OCI-LY7 (cell line): ENCODE measurements around the gene RAC2. TPM values are rescaled to one million over a fixed set of nuclear protein-coding genes. Genes with fewer than 3 reads are reported as not detected.

Source experiments
- BruUV-seq: library from RNA; stranded (reverse); fragments of 400-500 nt; replicated peaks from 2 replicates; lab custom pipeline; 2021; lab: Mats Ljungman, UMichigan
- CTCF ChIA-PET: fragments of 300-600 bp; sonication (Branson Sonifier 250); formaldehyde crosslinking; loops from one replicate; lab custom pipeline; 2022; ENCODE audit warnings: antibody characterized with exemption; ENCODE audit not compliant: unreplicated experiment; lab: Charles Lee
- POLR2A ChIA-PET: fragments of 300-600 bp; sonication (Branson Sonifier 250); formaldehyde crosslinking; loops from one replicate; lab custom pipeline; 2022; ENCODE audit warnings: antibody characterized with exemption; lab: Charles Lee
- DNase-seq: peaks from one replicate; pipeline ENCODE4 v3.0.0-alpha.2; 2015; ENCODE audit warnings: low spot score
- H2AFZ ChIP-seq: fragments of 200-600 bp; sonication (generic), shearing (Covaris generic); 2 replicates; pipeline ENCODE4 v1.6.1; 2014; ENCODE audit warnings: mild to moderate bottlenecking, antibody characterized with exemption, low read length, moderate library complexity
- H3K27ac ChIP-seq: fragments of 200-600 bp; sonication (generic); 2 replicates; pipeline ENCODE4 v1.5.1; 2014; ENCODE audit warnings: mixed run types, low read depth, mild to moderate bottlenecking, moderate library complexity, low read length, inconsistent platforms; ENCODE audit not compliant: poor library complexity, severe bottlenecking
- H3K36me3 ChIP-seq: fragments of 200-600 bp; sonication (generic); 2 replicates; pipeline ENCODE4 v1.6.1; 2014; ENCODE audit warnings: mild to moderate bottlenecking, antibody characterized with exemption, low read length, moderate library complexity, mixed read lengths; ENCODE audit not compliant: insufficient read depth
- H3K4me1 ChIP-seq: fragments of 200-600 bp; sonication (generic); 2 replicates; pipeline ENCODE4 v1.5.1; 2014; ENCODE audit warnings: mild to moderate bottlenecking, low read length; ENCODE audit not compliant: insufficient read depth, poor library complexity, severe bottlenecking
- H3K4me2 ChIP-seq: fragments of 200-600 bp; sonication (generic); 2 replicates; pipeline ENCODE4 v1.6.1; 2014; ENCODE audit warnings: mild to moderate bottlenecking, low read length
- H3K4me3 ChIP-seq: fragments of 200-600 bp; sonication (generic); 2 replicates; pipeline ENCODE4 v1.5.1; 2014; ENCODE audit warnings: mild to moderate bottlenecking, low read depth, low read length; ENCODE audit not compliant: poor library complexity, severe bottlenecking
- H3K79me2 ChIP-seq: fragments of 200-600 bp; sonication (generic); 2 replicates; pipeline ENCODE4 v1.6.1; 2016; ENCODE audit warnings: low read depth, mild to moderate bottlenecking, low read length, moderate library complexity, mixed read lengths; ENCODE audit not compliant: insufficient read depth
- H3K9me2 ChIP-seq: fragments of 200-600 bp; sonication (generic); 2 replicates; pipeline ENCODE4 v1.6.1; 2016; ENCODE audit warnings: mild to moderate bottlenecking, low read length, mixed read lengths; ENCODE audit not compliant: insufficient read depth
- H3K9me3 ChIP-seq: fragments of 200-600 bp; sonication (generic); 2 replicates; pipeline ENCODE4 v1.6.1; 2014; ENCODE audit warnings: mild to moderate bottlenecking, mixed run types, low read length, mixed read lengths
- H4K20me1 ChIP-seq: fragments of 200-600 bp; sonication (generic); 2 replicates; pipeline ENCODE4 v1.6.1; 2014; ENCODE audit warnings: mild to moderate bottlenecking, antibody characterized with exemption, low read length, moderate library complexity, mixed read lengths; ENCODE audit not compliant: insufficient read depth
- EZH2phosphoT487 ChIP-seq: fragments of 200-600 bp; sonication (generic); IDR thresholded peaks from 2 replicates; pipeline ENCODE4 v1.6.1; 2018; ENCODE audit warnings: low read depth, borderline replicate concordance, mild to moderate bottlenecking, mixed run types, antibody characterized with exemption, low read length, moderate library complexity, mixed read lengths
- intact Hi-C: fragments of 100-400 bp; cut with micrococcal nuclease; formaldehyde crosslinking; loops from one replicate; pipeline ENCODE4 v1.10.0; 2022; ENCODE audit not compliant: unreplicated experiment
- total RNA-seq, 2 experiments: library from RNA; depleted of rRNA in 1 of 2; stranded (reverse); fragments of >200 nt in 1 of 2; shearing (Covaris generic) in 1 of 2; gene quantifications; 2 replicates each; pipeline ENCODE4 v1.2.3, GENCODE V29; 2014 to 2022
- TF ChIP-seq, protein P1 (sequence below): fragments of 200-600 bp; sonication (generic); conservative IDR thresholded peaks from 2 replicates; pipeline ENCODE4 v1.5.1; 2014; ENCODE audit warnings: mild to moderate bottlenecking, antibody characterized with exemption, low read length, moderate library complexity, mixed read lengths

The RAC2 gene
- total RNA-seq, 2 experiments from 2014 or later: 142 to 321 TPM

DNA sequence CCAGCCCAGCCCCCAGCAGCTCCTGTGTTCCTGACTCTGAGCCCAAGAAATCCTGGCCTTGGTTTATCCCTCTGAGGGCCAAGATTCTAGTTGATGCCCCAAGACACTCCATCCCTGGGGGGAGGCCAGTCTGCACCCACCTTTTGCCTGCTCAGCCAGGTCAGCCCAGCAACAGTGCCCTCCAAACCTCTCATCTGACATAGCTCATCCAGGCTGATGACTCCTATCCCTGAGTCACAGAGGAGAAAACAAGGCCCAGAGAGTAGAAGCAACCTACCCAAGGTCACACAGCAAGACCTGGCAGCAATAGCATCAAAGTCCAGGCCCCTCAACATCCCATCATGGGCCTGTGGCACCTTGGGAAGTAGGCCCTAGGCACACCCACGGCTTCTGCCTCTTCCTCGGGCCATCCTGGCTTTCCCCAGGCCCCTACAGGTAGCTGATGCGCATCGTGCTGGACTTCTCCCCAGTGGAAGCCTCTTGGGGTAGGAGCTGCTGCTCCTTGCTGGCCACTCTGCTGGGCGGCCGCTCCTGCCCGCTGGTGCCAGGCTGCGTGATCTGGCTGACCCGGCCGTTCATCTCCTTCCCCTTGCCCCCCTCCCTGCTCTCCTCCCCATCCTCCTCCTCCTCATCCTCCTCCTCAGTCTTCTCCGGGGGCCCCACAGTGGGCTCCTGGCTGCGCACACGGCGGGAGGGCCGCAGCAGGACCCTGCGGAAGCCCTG is 37.8 kb downstream of the RAC2 start:
- intact Hi-C loops: no loop called here
- H2AFZ ChIP-seq: no peak overlapping the region
- no peak overlapping the region for H3K4me3 ChIP-seq
- ChIA-PET CTCF (interaction anchor here (0.5 kb wide), 1 partner anchor 412 kb away, joined by 7 read pairs; no protein-coding TSS in a partner anchor), POLR2A (no interaction called here)
- H3K4me1 ChIP-seq: peaks cover 10% of the 10 kb centered on the region
- no peak overlapping the region for H3K27ac ChIP-seq
- H3K9me2 ChIP-seq: no peaks in the 10 kb centered on the region
- no peak overlapping the region for H3K4me2 ChIP-seq
- no peak for TF ChIP-seq EZH2phosphoT487
- TF ChIP-seq, protein P1, sequence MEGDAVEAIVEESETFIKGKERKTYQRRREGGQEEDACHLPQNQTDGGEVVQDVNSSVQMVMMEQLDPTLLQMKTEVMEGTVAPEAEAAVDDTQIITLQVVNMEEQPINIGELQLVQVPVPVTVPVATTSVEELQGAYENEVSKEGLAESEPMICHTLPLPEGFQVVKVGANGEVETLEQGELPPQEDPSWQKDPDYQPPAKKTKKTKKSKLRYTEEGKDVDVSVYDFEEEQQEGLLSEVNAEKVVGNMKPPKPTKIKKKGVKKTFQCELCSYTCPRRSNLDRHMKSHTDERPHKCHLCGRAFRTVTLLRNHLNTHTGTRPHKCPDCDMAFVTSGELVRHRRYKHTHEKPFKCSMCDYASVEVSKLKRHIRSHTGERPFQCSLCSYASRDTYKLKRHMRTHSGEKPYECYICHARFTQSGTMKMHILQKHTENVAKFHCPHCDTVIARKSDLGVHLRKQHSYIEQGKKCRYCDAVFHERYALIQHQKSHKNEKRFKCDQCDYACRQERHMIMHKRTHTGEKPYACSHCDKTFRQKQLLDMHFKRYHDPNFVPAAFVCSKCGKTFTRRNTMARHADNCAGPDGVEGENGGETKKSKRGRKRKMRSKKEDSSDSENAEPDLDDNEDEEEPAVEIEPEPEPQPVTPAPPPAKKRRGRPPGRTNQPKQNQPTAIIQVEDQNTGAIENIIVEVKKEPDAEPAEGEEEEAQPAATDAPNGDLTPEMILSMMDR: no peak
- H3K36me3 ChIP-seq: no peaks in the 10 kb centered on the region
- H3K79me2 ChIP-seq: no peaks in the 10 kb centered on the region
- H4K20me1 ChIP-seq: no peaks in the 10 kb centered on the region
- no peak for DNase-seq
- no peaks in the 10 kb centered on the region for H3K9me3 ChIP-seq
- no TSS peak for BruUV-seq

DNA sequence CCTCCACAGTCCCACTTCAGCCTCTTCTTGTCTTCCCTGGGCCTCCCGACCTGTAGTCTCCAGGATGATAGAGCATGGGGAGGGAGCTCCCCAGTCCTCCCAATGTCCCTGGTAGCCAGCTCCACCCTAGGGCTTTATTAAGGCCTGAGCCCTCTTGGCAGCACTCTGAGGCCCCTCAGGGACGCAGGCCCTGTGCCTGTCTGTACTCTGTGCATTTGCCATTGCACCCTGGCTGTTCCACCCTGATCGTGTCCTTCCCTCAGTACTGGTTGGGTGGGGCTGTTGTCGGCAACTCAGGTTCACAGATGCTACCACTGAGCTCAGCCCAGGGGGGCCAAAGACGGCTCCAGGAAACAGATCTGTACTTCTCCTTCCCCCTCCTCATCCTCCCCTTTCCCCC is 39.0 kb downstream of the RAC2 start:
- CTCF ChIA-PET: no interaction called here
- peaks cover 22% of the 10 kb centered on the region for H3K4me1 ChIP-seq
- BruUV-seq: no TSS peak

More for the DNA sequence above, 39.0 kb downstream of the RAC2 start:
- no peak for DNase-seq
- Histone ChIP-seq H3K79me2 (no peaks in the 10 kb centered on the region), H3K36me3 (no peaks in the 10 kb centered on the region), H2AFZ (no peak overlapping the region), H3K27ac (no peak overlapping the region), H3K4me2 (no peak overlapping the region), H3K9me3 (no peaks in the 10 kb centered on the region), H3K4me3 (no peak overlapping the region), H4K20me1 (no peaks in the 10 kb centered on the region), H3K9me2 (no peaks in the 10 kb centered on the region)
- no peak for TF ChIP-seq EZH2phosphoT487
- TF ChIP-seq, protein P1: no peak
- POLR2A ChIA-PET: no interaction called here
- intact Hi-C loops: no loop called here
